Inferior parietal cortex (tissue), 1 donor: ENCODE data around the gene TEKTIP1.

Source experiments
- DNase-seq: peaks from one replicate; pipeline ENCODE4 v3.0.0-alpha.2; 2016; ENCODE audit errors: extremely low spot score

The TEKTIP1 gene

GRCh38 chr19:3538965-3539755 is at the start of gene TEKTIP1:
TEKTIP1 (plus strand) TSS chr19:3539174; CDS start chr19:3539178, 4 bp downstream.
- DNase-seq, result no peak

GRCh38 chr19:3491396-3492119 is 47.4 kb upstream of the TEKTIP1 start:
- DNase-seq, result no peak

- no peak for DNase-seq
These were observed 46.7 kb upstream of the TEKTIP1 start for GRCh38 chr19:3492131-3492839.

DNA sequence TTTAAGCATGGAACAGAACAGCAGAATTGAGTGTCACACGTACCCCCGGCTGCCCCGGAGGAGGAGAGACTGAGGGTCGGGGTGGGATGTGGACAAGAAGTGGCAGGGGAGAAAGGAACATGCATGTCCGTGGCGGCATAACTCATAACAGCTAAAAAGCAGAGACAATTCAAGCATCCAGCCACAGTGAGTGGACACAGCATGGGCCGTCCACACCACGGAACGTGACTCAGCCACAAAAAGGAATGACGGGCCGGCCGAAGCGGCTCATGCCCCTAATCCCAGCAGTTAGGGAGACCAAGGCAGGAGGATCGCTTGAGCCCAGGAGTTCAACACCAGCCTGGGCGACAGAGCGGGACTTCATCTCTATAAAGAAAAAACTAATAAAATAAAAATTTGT is 46.1 kb upstream of the TEKTIP1 start:
- DNase-seq, result no peak

GRCh38 chr19:3493651-3494050 is 45.3 kb upstream of the TEKTIP1 start:
- no peak for DNase-seq

DNA sequence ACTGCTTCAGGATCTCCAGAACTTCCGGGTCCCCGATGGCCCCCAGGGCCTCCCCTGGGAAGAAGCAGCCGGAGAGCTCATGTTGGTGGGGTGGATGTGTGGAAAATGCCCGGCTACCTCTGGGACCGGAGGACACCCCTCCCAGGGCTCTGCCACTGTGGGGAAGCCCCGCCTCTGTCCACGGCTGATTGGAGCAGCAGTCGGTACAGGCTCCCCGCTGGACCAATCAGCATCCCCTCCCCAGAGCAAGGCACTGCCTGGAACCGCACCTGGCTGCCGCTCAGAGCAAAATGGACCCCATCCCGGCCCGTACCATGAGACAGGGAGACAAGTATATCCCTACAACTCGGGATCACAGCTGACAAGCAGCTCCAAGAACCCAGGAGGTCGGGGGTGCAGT is 44.9 kb upstream of the TEKTIP1 start:
- peak; percentile 80 for DNase-seq

DNA sequence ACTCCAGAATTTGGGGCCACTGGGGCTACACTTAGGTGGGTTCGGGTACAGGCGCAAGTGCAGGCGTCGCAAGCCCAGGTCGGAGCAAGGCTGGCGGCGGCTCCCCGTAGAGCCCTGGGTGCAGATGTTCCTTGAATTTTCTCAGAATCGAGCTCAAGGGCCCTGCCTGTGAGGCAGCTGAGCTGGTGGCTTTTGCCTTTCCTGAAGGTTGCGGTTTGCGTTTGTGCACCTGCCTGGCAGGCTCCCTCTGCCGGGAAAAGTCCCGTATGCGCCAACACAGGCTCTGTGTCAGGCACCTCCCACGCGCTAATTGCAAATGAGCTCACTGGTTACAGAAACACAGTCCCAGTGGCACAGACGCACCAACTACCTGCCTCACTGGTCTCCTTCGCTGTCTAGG is 44.4 kb upstream of the TEKTIP1 start:
- no peak for DNase-seq

DNA sequence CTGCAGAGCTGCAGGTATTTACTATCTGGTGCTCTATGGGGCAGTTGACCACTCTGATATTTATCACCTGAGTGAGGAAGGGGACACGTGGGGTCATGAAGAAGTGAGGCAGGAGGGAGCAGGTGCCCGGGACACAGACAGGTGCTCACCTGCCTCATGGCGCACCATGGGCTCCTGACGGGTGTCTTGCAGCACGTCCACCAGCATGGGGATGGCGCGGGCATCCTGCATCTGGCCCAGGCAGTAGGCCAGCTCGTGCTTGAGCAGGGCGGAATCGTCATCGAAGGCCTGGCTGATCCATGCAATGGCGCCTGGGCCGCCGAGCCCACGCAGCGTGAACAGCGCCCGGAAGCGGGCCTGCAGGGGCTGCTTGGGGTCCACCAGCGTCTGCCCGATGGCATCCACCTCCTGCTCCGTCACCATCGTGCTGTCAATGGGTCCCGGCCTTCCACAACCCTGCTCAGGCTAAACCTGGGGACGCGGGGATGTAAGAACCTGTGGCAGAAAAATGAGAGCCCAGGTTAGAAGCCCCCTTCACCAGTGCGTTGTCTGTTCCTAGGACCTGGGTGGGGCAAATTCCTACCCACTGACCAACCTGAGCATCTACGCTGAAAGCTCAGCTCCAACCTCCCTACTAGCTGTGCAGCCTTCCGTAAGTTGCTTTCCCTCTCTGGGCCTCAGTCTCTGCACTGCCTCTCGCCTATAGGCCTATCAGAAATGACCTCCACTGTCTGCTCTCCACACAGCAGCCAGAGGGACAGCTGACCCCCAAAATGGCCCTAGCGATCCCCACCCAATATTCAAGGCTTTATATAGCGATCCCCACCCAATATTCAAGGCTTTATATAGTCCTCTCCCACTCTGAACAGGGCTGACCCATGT is 42.3 kb upstream of the TEKTIP1 start:
- DNase-seq, result no peak

GRCh38 chr19:3497757-3498520 is 41.0 kb upstream of the TEKTIP1 start:
- DNase-seq, result no peak

- DNase-seq, result no peak
These were observed 39.1 kb upstream of the TEKTIP1 start for GRCh38 chr19:3499738-3500428.

DNA sequence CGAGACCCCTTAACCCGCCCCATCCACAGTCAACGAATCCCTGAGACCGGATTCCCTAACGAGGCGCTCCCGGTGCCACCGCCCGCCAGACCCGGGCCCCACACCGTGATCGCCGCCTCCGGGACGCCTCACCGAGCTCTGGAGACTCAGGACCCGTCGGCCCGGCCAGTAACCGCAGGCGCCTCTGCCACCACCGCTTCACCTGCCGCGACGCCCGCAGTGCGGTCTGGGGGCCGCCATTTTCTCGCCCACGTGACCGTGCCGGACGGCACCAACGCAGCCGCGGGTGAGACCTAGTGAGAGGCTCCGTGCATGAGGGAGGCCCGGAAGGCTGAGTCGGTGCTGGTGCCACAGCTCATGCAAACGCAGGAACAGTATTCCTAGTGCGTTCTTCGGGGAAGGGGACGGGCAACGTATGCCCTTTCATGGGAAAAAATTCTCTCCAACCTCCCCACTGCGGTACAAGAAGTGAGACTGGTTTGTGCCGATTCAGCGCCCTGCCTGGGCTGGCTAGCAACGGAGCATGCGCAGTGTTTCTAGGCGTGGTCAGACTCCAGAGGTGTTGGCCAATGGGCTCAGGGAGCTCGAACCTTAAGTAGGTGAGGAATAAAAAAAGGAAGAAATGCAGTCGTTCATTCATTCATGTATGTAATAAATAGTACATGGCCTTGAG is 38.4 kb upstream of the TEKTIP1 start, which contains the start of gene DOHH:
Gene DOHH (minus strand): TSS at position 246 of the 673 bp plus-strand sequence. CDS start 3,860 bp downstream, outside the sequence.
- peak; percentile 99 for DNase-seq

DNA sequence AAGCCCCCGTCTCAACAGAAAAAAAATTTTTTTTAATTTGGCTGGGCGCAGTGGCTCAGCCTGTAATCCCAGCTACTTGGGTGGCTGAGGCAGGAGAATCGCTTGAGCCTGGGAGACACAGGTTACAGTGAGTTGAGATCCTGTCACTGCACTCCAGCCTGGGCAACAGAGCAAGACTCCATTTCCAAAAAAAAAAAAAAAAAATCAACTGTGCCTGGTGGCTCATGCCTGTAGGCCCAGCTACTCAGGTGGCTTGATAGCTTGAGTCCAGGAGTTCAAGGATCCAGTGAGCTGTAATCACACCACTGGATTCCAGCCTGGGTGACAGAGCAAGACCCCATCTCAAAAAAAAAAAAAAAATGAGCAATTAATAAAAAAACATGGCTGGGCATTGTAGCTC is 37.2 kb upstream of the TEKTIP1 start:
- no peak for DNase-seq

DNA sequence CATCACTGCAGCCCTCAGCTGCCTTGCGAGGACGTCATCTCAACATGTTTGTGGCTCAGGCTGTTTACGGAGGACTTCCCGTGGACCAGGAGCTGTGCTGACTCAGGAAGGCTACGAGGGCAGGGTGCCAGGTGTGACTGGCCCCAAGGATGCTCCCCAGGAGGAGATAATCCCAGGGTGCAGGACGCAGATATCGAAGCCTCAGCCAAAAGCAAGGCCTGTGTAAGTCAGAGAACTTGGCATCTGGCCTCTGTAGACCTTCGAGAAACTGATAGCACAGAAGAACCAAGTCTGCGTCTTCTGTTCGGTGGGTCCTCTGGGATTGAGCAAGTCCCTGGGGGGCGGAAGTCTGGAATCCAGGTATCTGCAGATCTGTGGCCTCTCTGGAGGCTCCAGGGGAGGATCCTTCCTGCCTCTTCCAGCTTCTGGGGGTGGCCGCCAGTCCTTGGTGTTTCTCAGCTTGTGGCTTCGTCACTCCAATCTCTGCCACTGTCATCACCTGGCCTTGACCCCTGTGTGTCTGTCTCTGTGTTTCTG is 35.9 kb upstream of the TEKTIP1 start:
- DNase-seq, result no peak

DNA sequence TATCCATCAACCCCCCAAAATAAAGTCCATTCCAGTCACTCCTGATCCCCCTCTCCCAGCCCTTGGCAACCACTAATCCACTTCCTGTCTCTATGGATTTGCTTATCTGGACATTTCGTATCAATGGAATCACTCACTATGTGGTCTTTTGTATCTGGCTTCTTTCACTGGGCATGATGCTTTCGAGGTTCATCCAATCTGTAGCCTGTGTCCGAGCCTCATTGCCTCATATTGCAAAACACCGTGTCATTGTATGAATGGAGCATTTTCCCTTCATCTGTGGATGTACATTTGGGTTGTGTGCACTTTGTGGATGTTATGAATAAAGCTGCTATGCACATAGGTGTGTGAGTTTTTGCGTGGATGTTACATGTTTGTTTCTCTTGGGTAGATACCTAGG is 34.2 kb upstream of the TEKTIP1 start:
- DNase-seq, result no peak

DNA sequence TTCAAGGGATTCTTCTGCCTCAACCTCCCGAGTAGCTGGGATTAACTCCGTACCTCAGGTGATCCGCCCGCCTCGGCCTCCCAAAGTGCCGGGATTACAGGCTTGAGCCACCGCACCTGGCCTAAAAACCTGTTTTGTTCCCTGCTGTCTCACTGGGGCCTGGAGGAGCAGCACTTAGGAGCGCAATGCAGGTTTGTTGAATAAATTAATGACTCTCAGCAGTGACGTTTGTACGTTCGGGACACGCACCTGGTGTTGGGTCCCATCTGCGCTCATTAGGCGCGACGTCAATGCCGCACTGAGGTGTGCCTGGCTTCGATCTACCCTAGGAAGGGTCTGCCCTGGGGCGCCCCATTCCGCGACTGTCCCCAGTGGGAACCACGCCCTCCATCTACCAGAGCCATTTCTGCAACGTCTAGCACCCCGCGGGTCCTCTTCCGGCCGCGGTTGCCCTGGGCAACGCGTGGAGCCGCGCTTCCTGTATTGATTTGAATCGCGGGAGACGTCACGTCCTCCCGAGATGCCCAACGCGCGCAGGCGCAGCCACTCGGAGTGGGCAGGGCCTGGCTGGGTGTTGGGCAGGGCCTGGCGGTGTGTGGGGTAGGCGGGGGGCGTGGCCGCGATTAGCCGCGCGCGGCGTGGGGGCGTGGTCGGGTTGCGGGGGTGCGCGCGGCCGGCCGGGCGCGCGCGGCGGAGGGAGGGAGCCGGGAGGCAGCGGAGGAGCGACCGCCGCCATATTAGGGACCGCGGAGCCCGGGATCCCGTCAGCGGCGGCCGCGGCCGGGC is 33.2 kb upstream of the TEKTIP1 start, which contains the start of gene FZR1:
Gene FZR1 (plus strand): TSS at position 714 of the 786 bp plus-strand sequence. CDS start 16,679 bp downstream, outside the sequence.
- DNase-seq, result peak; percentile 99

GRCh38 chr19:3506384-3507340 is 32.3 kb upstream of the TEKTIP1 start:
- no peak for DNase-seq
